PC-3 (cell line): ENCODE measurements around the gene SELENOI.

Source experiments
- CTCF ChIP-seq: fragments of 300-600 bp; sonication (generic); conservative IDR thresholded peaks from 2 replicates; pipeline ENCODE4 v1.5.1; 2017; ENCODE audit warnings: antibody characterized with exemption, low read depth, mild to moderate bottlenecking, low read length
- EZH2 ChIP-seq: fragments of 300-600 bp; sonication (generic); IDR thresholded peaks from one replicate; pipeline ENCODE4 v1.6.1; 2017; ENCODE audit warnings: antibody characterized with exemption, mild to moderate bottlenecking, low read length; ENCODE audit not compliant: unreplicated experiment
- EZH2phosphoT487 ChIP-seq: fragments of 300-600 bp; sonication (generic); IDR thresholded peaks from 2 replicates; pipeline ENCODE4 v1.6.1; 2018; ENCODE audit warnings: mild to moderate bottlenecking, antibody characterized with exemption, low read length, borderline replicate concordance

- TF ChIP-seq CTCF, result no peak
- TF ChIP-seq EZH2phosphoT487, result no peak
- TF ChIP-seq EZH2, result no peak
Measured at GRCh38 chr2:26333293-26333692, 12.7 kb upstream of the SELENOI start.
